H1 (cell line): ENCODE data around the gene SIRT5. TPM values are rescaled to one million over a fixed set of nuclear protein-coding genes. Genes with fewer than 3 reads are reported as not detected.

ENCODE experiments used
- CTCF ChIA-PET: fragments of 300-600 bp; sonication (Branson Sonifier 250); formaldehyde crosslinking; loops from one replicate; lab custom pipeline; 2021; ENCODE audit not compliant: partially characterized antibody; lab: Charles Lee
- POLR2A ChIA-PET: fragments of 300-600 bp; sonication (Branson Sonifier 250); formaldehyde crosslinking; loops from one replicate; lab custom pipeline; 2021; ENCODE audit warnings: inconsistent platforms; ENCODE audit not compliant: partially characterized antibody; lab: Charles Lee
- DNase-seq, 2 experiments: peaks; one replicate each; pipeline versions ENCODE4 v3.0.0 to v3.0.0-alpha.2; 2010 to 2022; ENCODE audit warnings: low spot score in 2 of 2, low read depth in 1 of 2, mixed read lengths in 1 of 2
- FAIRE-seq: peaks from 2 replicates; lab custom pipeline; 2011; peaks lifted over from hg19 to GRCh38; lab: Jason Lieb, UNC
- H2AFZ ChIP-seq: 2 replicates; pipeline ENCODE4 v1.8.1; 2012; ENCODE audit warnings: low read length, inconsistent platforms
- H2AK5ac ChIP-seq: 2 replicates; pipeline ENCODE4 v1.6.1; 2013; ENCODE audit warnings: low read depth, low read length
- H2BK120ac ChIP-seq: replicated peaks from 2 replicates; pipeline ENCODE3; 2013; ENCODE audit warnings: low read depth, low read length, inconsistent platforms
- H2BK12ac ChIP-seq: 2 replicates; pipeline ENCODE4 v1.6.1; 2013; ENCODE audit warnings: low read depth, low read length
- H2BK15ac ChIP-seq: 2 replicates; pipeline ENCODE4 v1.6.1; 2013; ENCODE audit warnings: low read length
- H2BK20ac ChIP-seq: 2 replicates; pipeline ENCODE4 v1.6.1; 2013; ENCODE audit warnings: low read length
- H2BK5ac ChIP-seq: 2 replicates; pipeline ENCODE4 v1.6.1; 2013; ENCODE audit warnings: low read depth, low read length
- H3K14ac ChIP-seq: 2 replicates; pipeline ENCODE4 v1.6.1; 2013; ENCODE audit warnings: inconsistent platforms; ENCODE audit not compliant: insufficient read length
- H3K18ac ChIP-seq: 2 replicates; pipeline ENCODE4 v1.6.1; 2013; ENCODE audit warnings: low read length; ENCODE audit errors: extremely low read depth
- H3K23ac ChIP-seq: 2 replicates; pipeline ENCODE4 v1.6.1; 2013; ENCODE audit warnings: inconsistent platforms; ENCODE audit not compliant: insufficient read length
- H3K23me2 ChIP-seq: 2 replicates; pipeline ENCODE4 v1.6.1; 2013; ENCODE audit warnings: low read depth, low read length
- H3K27ac ChIP-seq: 2 replicates; pipeline ENCODE4 v1.6.1; 2011; ENCODE audit warnings: low read depth, low read length, inconsistent platforms
- H3K27me3 ChIP-seq, 4 experiments: replicated peaks in 1 of 4; 1 replicate in 1 of 4; 2 replicates in 3 of 4; pipeline versions ENCODE4 v1.6.1 to v1.8.1; 2011 to 2013; ENCODE audit warnings: low read length in 3 of 4, mild to moderate bottlenecking in 3 of 4, inconsistent platforms in 2 of 4, mixed read lengths in 2 of 4, moderate library complexity in 1 of 4; ENCODE audit not compliant: control insufficient read depth in 3 of 4, insufficient read depth in 3 of 4; ENCODE audit errors: extremely low read depth in 1 of 4
- H3K36me3 ChIP-seq, 4 experiments: 2 replicates each; pipeline versions ENCODE4 v1.6.1 to v1.8.1; 2011 to 2013; ENCODE audit warnings: mild to moderate bottlenecking in 4 of 4, low read length in 3 of 4, moderate library complexity in 2 of 4, control low read depth in 1 of 4, inconsistent platforms in 1 of 4; ENCODE audit not compliant: insufficient read depth in 4 of 4, control insufficient read depth in 2 of 4
- H3K4ac ChIP-seq: replicated peaks from 2 replicates; pipeline ENCODE3; 2013; ENCODE audit warnings: low read length, low read depth, mixed read lengths, inconsistent platforms; ENCODE audit not compliant: insufficient read length
- H3K4me1 ChIP-seq, 4 experiments: replicated peaks in 1 of 4; 1 replicate in 1 of 4; 2 replicates in 3 of 4; pipeline versions ENCODE4 v1.6.1 to v1.8.1; 2011 to 2013; ENCODE audit warnings: low read length in 3 of 4, inconsistent platforms in 2 of 4, mixed read lengths in 1 of 4; ENCODE audit not compliant: insufficient read depth in 4 of 4, control insufficient read depth in 3 of 4
- H3K4me2 ChIP-seq, 2 experiments: 2 replicates each; pipeline versions ENCODE4 v1.6.1 to v1.8.1; 2011 to 2013; ENCODE audit warnings: low read depth in 2 of 2, low read length in 2 of 2, control low read depth in 1 of 2, inconsistent platforms in 1 of 2, mild to moderate bottlenecking in 1 of 2; ENCODE audit not compliant: insufficient read depth in 1 of 2
- H3K4me3 ChIP-seq, 4 experiments: fragments of 200-600, 300-600 bp in 1 of 4; sonication (generic), shearing (Covaris generic), sonication (Bioruptor Twin) in 1 of 4; 2 replicates each; pipeline versions ENCODE4 v1.5.1 to v1.8.1; 2011 to 2016; ENCODE audit warnings: low read length in 4 of 4, low read depth in 3 of 4, control low read depth in 2 of 4, inconsistent platforms in 2 of 4, mild to moderate bottlenecking in 2 of 4, mixed read lengths in 1 of 4, moderate library complexity in 1 of 4; ENCODE audit not compliant: insufficient read depth in 2 of 4; ENCODE audit errors: extremely low read depth in 1 of 4
- H3K56ac ChIP-seq: replicated peaks from 2 replicates; pipeline ENCODE3; 2013; ENCODE audit warnings: low read depth, mild to moderate bottlenecking, mixed read lengths, low read length, inconsistent platforms; ENCODE audit not compliant: insufficient read length
- H3K79me1 ChIP-seq: 2 replicates; pipeline ENCODE4 v1.6.1; 2013; ENCODE audit warnings: low read depth, low read length, control low read depth
- H3K79me2 ChIP-seq, 2 experiments: 2 replicates each; pipeline versions ENCODE4 v1.6.1 to v1.8.1; 2012 to 2013; ENCODE audit warnings: low read length in 2 of 2, mild to moderate bottlenecking in 2 of 2, inconsistent platforms in 1 of 2; ENCODE audit not compliant: insufficient read depth in 2 of 2, control insufficient read depth in 1 of 2
- H3K9ac ChIP-seq, 4 experiments: replicated peaks in 1 of 4; 1 replicate in 1 of 4; 2 replicates in 3 of 4; pipeline versions ENCODE4 v1.6.1 to v1.8.1; 2011 to 2013; ENCODE audit warnings: low read depth in 3 of 4, low read length in 3 of 4, control low read depth in 2 of 4, mild to moderate bottlenecking in 2 of 4, moderate library complexity in 2 of 4, inconsistent platforms in 1 of 4; ENCODE audit errors: extremely low read depth in 1 of 4
- H3K9me3 ChIP-seq, 2 experiments: 2 replicates each; pipeline versions ENCODE4 v1.6.1 to v1.8.1; 2012 to 2013; ENCODE audit warnings: mild to moderate bottlenecking in 2 of 2, moderate library complexity in 2 of 2, control low read depth in 1 of 2, inconsistent platforms in 1 of 2, low read depth in 1 of 2, low read length in 1 of 2, mixed read lengths in 1 of 2; ENCODE audit not compliant: insufficient read depth in 2 of 2
- H4K20me1 ChIP-seq, 2 experiments: replicated peaks in 1 of 2; 2 replicates each; pipeline versions ENCODE3 to v1.8.1; 2011 to 2013; ENCODE audit warnings: inconsistent platforms in 2 of 2, low read length in 2 of 2, mild to moderate bottlenecking in 1 of 2; ENCODE audit not compliant: insufficient read depth in 2 of 2, control insufficient read depth in 1 of 2
- H4K5ac ChIP-seq: 2 replicates; pipeline ENCODE4 v1.6.1; 2013; ENCODE audit warnings: low read length, low read depth, mixed read lengths, inconsistent platforms; ENCODE audit not compliant: insufficient read length
- H4K8ac ChIP-seq: 2 replicates; pipeline ENCODE4 v1.8.0; 2013; ENCODE audit warnings: mild to moderate bottlenecking, moderate library complexity, low read length, inconsistent platforms; ENCODE audit not compliant: insufficient read depth; ENCODE audit errors: extremely low read depth
- H4K91ac ChIP-seq: replicated peaks from 2 replicates; pipeline ENCODE3; 2013; ENCODE audit warnings: low read length, mixed read lengths, inconsistent platforms; ENCODE audit not compliant: insufficient read length
- RAD21 ChIP-seq, 2 experiments: IDR thresholded peaks in 1 of 2; conservative IDR thresholded peaks in 1 of 2; 2 replicates each; pipeline ENCODE4 v1.6.1; 2011; ENCODE audit warnings: low read depth in 2 of 2, low read length in 2 of 2, improper control_type of control experiment in 1 of 2, inconsistent platforms in 1 of 2, mild to moderate bottlenecking in 1 of 2, moderate library complexity in 1 of 2
- TAF1 ChIP-seq: IDR thresholded peaks from 2 replicates; pipeline ENCODE4 v1.6.1; 2011; ENCODE audit warnings: mild to moderate bottlenecking, low read depth, low read length
- YY1 ChIP-seq: IDR thresholded peaks from 2 replicates; pipeline ENCODE4 v1.6.1; 2011; ENCODE audit warnings: low read depth, mild to moderate bottlenecking, low read length
- WGBS, 2 experiments: shearing (Covaris generic) in 1 of 2; methylation state at CpG; one replicate each; pipeline versions ENCODE4 v1.1.6 to v1.1.7; 2013 to 2015; ENCODE audit warnings: low lambda C conversion rate in 2 of 2, mixed read lengths in 2 of 2, inconsistent platforms in 1 of 2, low coverage in 1 of 2, missing lambda C conversion rate in 1 of 2; ENCODE audit not compliant: insufficient replicate concordance in 2 of 2, insufficient coverage in 1 of 2, insufficient read length in 1 of 2; ENCODE audit errors: extremely low coverage in 1 of 2, missing lambda C conversion rate in 1 of 2; 5-methylcytosine and 5-hydroxymethylcytosine counted together
- polyA plus RNA-seq, 7 experiments: library from polyadenylated mRNA; depleted of rRNA in 3 of 7; stranded (reverse) in 5 of 7; unstranded in 2 of 7; fragments of >200 nt in 5 of 7; fragments of 200-250 nt in 2 of 7; gene quantifications; 1 replicate in 5 of 7; 2 replicates in 1 of 7; 4 replicates in 1 of 7; pipeline versions ENCODE4 v1.2.1 to v1.2.3, GENCODE V29; 2011 to 2013; ENCODE audit warnings: missing spikeins in 2 of 7, mixed read lengths in 2 of 7
- total RNA-seq: library from RNA; stranded (reverse); fragmentation: NEBNext Ultra II Directional; extraction: Animal tissue kit (Norgen Biotek cat#: 25700); gene quantifications from 2 replicates; pipeline ENCODE4 v1.2.1, GENCODE V29; 2021
- TF ChIP-seq, protein P1 (sequence below), 3 experiments: IDR thresholded peaks; 1 replicate in 2 of 3; 2 replicates in 1 of 3; pipeline versions ENCODE4 v1.5.1 to v1.6.1; 2011; ENCODE audit warnings: low read length in 3 of 3, mild to moderate bottlenecking in 3 of 3, inconsistent platforms in 2 of 3, low read depth in 1 of 3, moderate library complexity in 1 of 3; ENCODE audit not compliant: insufficient read depth in 1 of 3; ENCODE audit errors: control extremely low read depth in 1 of 3

Gene SIRT5
- total and polyA plus RNA-seq, 2 of the 8 experiments (the other 6 are each of a cell fraction or from before 2014, with no cell fraction given) = 7.4 to 14.7 TPM

DNA sequence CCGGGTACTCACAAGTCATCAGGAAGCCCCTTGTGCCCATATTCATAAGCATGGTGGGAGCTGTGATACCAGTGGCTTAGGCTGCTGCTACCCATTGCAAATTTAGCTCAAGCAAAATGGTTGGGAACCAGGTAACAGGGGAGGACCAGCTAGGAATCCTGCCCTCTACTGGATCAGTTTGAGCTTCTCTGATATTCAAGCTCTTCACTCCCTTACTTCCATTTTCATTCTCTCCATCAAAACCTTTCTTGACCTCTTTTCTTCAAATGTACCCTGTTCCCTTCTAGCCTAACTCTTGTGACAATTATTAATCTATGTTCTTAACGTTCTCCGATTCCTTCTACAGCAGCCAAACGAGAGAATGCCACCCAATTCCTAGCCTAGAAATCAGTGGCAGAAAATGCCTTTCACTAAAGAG is 50.5 kb downstream of the SIRT5 start:
- TF ChIP-seq, protein P1, sequence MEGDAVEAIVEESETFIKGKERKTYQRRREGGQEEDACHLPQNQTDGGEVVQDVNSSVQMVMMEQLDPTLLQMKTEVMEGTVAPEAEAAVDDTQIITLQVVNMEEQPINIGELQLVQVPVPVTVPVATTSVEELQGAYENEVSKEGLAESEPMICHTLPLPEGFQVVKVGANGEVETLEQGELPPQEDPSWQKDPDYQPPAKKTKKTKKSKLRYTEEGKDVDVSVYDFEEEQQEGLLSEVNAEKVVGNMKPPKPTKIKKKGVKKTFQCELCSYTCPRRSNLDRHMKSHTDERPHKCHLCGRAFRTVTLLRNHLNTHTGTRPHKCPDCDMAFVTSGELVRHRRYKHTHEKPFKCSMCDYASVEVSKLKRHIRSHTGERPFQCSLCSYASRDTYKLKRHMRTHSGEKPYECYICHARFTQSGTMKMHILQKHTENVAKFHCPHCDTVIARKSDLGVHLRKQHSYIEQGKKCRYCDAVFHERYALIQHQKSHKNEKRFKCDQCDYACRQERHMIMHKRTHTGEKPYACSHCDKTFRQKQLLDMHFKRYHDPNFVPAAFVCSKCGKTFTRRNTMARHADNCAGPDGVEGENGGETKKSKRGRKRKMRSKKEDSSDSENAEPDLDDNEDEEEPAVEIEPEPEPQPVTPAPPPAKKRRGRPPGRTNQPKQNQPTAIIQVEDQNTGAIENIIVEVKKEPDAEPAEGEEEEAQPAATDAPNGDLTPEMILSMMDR (IDR thresholded peaks at IDR 0.05; ENCODE audit: control extremely low read depth in 1 of 3, insufficient read depth in 1 of 3, low read depth in 1 of 3, low read length in 3 of 3) = peak in 2 of 3 experiments; percentile 62 to 79; a peak in 3 of 4 replicates
- TF ChIP-seq RAD21 (IDR thresholded peaks at IDR 0.05 in 1 of 2, conservative IDR thresholded peaks at IDR 0.05 in 1 of 2; ENCODE audit: low read depth in 2 of 2, low read length in 2 of 2) = peak; percentile 69 to 73
- TF ChIP-seq TAF1 = no peak
- TF ChIP-seq YY1 = peak; percentile 80; the same call in 1 of the 2 replicates
- TF ChIP-seq, all 59 proteins: peak for 3

More for the DNA sequence above, 50.5 kb downstream of the SIRT5 start:
- Histone ChIP-seq H2AFZ (no peak overlapping the region), H3K9ac (no peak overlapping the region), H3K23me2 (no peaks in the 10 kb centered on the region; the same call in 1 of the 2 replicates), H3K14ac (no peak overlapping the region), H3K4me3 (no peak overlapping the region), H3K56ac (no peak overlapping the region), H3K18ac (no peak overlapping the region), H4K8ac (no peak overlapping the region), H3K27ac (no peak overlapping the region), H3K79me2 (no peaks in the 10 kb centered on the region), H3K4me2 (no peak overlapping the region), H4K91ac (no peak overlapping the region), H3K36me3 (peaks cover 0 to 48% (median 28%) of the 10 kb centered on the region in 4 experiments; a peak in 6 of 8 replicates), H3K4me1 (0 out of 7 replicates have a peak, but pooled peaks cover 0 to 2% (median 0%) of the 10 kb centered on the region in 4 experiments), H3K4ac (no peak overlapping the region), H2BK20ac (no peak overlapping the region), H2BK15ac (no peak overlapping the region), H2BK5ac (no peak overlapping the region), H4K5ac (no peak overlapping the region), H3K79me1 (no peaks in the 10 kb centered on the region), H2BK12ac (no peak overlapping the region), H2BK120ac (no peak overlapping the region), H3K23ac (no peak overlapping the region), H3K9me3 (no peaks in the 10 kb centered on the region), H3K27me3 (no peaks in the 10 kb centered on the region), H2AK5ac (no peak overlapping the region), H4K20me1 (peaks cover 0 to 2% of the 10 kb centered on the region in 2 experiments)
- CTCF ChIA-PET = interaction anchor here (0.7 to 4.6 kb wide), 15 partner anchors 9 to 442 kb away, joined by 3 to 26 read pairs (median 3); partner anchors contain the start of genes NOL7 and SIRT5
- FAIRE-seq (peak; percentile 80), DNase-seq (peak in 1 of 2 experiments; percentile 33)
- POLR2A ChIA-PET = interaction anchor here (0.7 to 2.3 kb wide), 5 partner anchors 10 to 293 kb away, joined by 3 to 23 read pairs (median 4); partner anchors contain the start of genes NOL7 and SIRT5
- 58% methylated on average over 4 of the region's 4 CpGs; no CpG with 5 or more reads in 1 of the 2 experiments for WGBS, 2 experiments
